K562 (cell line): ENCODE data around the gene ARL16. TPM values are rescaled to one million over a fixed set of nuclear protein-coding genes. Genes with fewer than 3 reads are reported as not detected.

Experiments
- BCL6 ChIP-seq: fragments of 250-450 bp; sonication (Bioruptor Pico); IDR thresholded peaks from 2 replicates; pipeline ENCODE4 v1.4.0; 2020
- CBFA2T3 ChIP-seq: fragments of 450-650 bp; IDR thresholded peaks from 2 replicates; pipeline ENCODE4 v1.6.1; 2017
- CBX1 ChIP-seq: sonication (generic); IDR thresholded peaks from 2 replicates; pipeline ENCODE4 v1.6.1; 2016; ENCODE audit warnings: antibody characterized with exemption, low read depth, mild to moderate bottlenecking
- CCAR2 ChIP-seq: fragments of 200-400 bp; formaldehyde crosslinking; IDR thresholded peaks from 2 replicates; pipeline ENCODE4 v1.6.1; 2017; ENCODE audit warnings: mild to moderate bottlenecking, low read depth, low read length
- IRF2 ChIP-seq: sonication (generic); formaldehyde crosslinking; IDR thresholded peaks from 2 replicates; pipeline ENCODE4 v1.8.1; 2022; ENCODE audit warnings: mild to moderate bottlenecking, missing genetic modification reagents
- KDM5B ChIP-seq: fragments of 200-600 bp; sonication (generic); IDR thresholded peaks from 2 replicates; pipeline ENCODE4 v1.6.1; 2012; ENCODE audit warnings: low read depth, mild to moderate bottlenecking, moderate library complexity, low read length, control low read depth, inconsistent platforms; ENCODE audit not compliant: insufficient replicate concordance
- MEF2A ChIP-seq: IDR thresholded peaks from 2 replicates; pipeline ENCODE4 v1.6.1; 2011; ENCODE audit warnings: low read depth, mild to moderate bottlenecking, low read length, moderate library complexity; ENCODE audit not compliant: control insufficient read depth
- NR3C1 ChIP-seq: sonication (generic); formaldehyde crosslinking; IDR thresholded peaks from 2 replicates; pipeline ENCODE4 v1.8.1; 2022; ENCODE audit warnings: missing genetic modification reagents
- PCBP2 ChIP-seq: fragments of 200-400 bp; formaldehyde crosslinking; IDR thresholded peaks from 2 replicates; pipeline ENCODE4 v1.6.1; 2018; ENCODE audit warnings: low read length, low read depth, mild to moderate bottlenecking, moderate library complexity; ENCODE audit not compliant: poor library complexity, severe bottlenecking
- RFX7 ChIP-seq: fragments of 250-450 bp; sonication (Bioruptor Pico); IDR thresholded peaks from 2 replicates; pipeline ENCODE4 v1.5.1; 2021; ENCODE audit warnings: mild to moderate bottlenecking
- SAFB ChIP-seq: fragments of 200-400 bp; formaldehyde crosslinking; IDR thresholded peaks from 2 replicates; pipeline ENCODE4 v1.6.1; 2017; ENCODE audit warnings: low read depth, low read length, borderline replicate concordance
- SIN3B ChIP-seq: fragments of 450-650 bp; IDR thresholded peaks from 2 replicates; pipeline ENCODE4 v1.6.1; 2017; ENCODE audit warnings: low read depth, mild to moderate bottlenecking, moderate library complexity
- SMAD3 ChIP-seq: fragments of 450-650 bp; formaldehyde crosslinking; conservative IDR thresholded peaks from 2 replicates; pipeline ENCODE4 v1.4.0; 2020; ENCODE audit warnings: mild to moderate bottlenecking
- TCF7 ChIP-seq: sonication (generic); IDR thresholded peaks from 2 replicates; pipeline ENCODE4 v1.6.1; 2016; ENCODE audit warnings: antibody characterized with exemption, borderline replicate concordance
- ZC3H11A ChIP-seq: IDR thresholded peaks from 2 replicates; pipeline ENCODE4 v1.6.1; 2012; ENCODE audit warnings: low read depth, low read length, improper control_type of control experiment
- ZNF165 ChIP-seq: fragments of 250-450 bp; sonication (Bioruptor Pico); IDR thresholded peaks from 2 replicates; pipeline ENCODE4 v1.4.0; 2020; ENCODE audit warnings: borderline replicate concordance
- polyA plus RNA-seq, 8 experiments: library from polyadenylated mRNA; depleted of rRNA in 4 of 8; stranded (reverse) in 5 of 8; unstranded in 3 of 8; fragments of >200 nt; fragmentation: Nextera tagmentation in 2 of 8; fragmentation: Illumina TruSeq in 1 of 8; extraction: Ambion mirVana in 2 of 8; extraction: Trizol in 1 of 8; gene quantifications; 2 replicates each; pipeline versions ENCODE4 v1.2.1 to v1.2.3, GENCODE V29; 2011 to 2014; ENCODE audit warnings: inconsistent platforms in 1 of 8, missing spikeins in 1 of 8
- total RNA-seq, 7 experiments: library from RNA; depleted of rRNA in 6 of 7; stranded (reverse); fragments of >200 nt in 6 of 7; fragmentation: Illumina TruSeq in 2 of 7; extraction: Trizol in 2 of 7; gene quantifications; 2 replicates each; pipeline versions ENCODE4 v1.2.1 to v1.2.3, GENCODE V29; 2011 to 2021; ENCODE audit warnings: low replicate concordance in 1 of 7
- TF ChIP-seq, protein P1 (sequence below): sonication (generic); formaldehyde crosslinking; IDR thresholded peaks from 2 replicates; pipeline ENCODE4 v1.8.0; 2023; ENCODE audit warnings: mild to moderate bottlenecking, missing genetic modification reagents
- TF ChIP-seq, protein P2 (sequence below): fragments of 450-650 bp; IDR thresholded peaks from one replicate; pipeline ENCODE4 v1.6.1; 2018; ENCODE audit warnings: mild to moderate bottlenecking, moderate library complexity; ENCODE audit not compliant: partially characterized antibody
- TF ChIP-seq, protein P3 (sequence below): IDR thresholded peaks from 2 replicates; pipeline ENCODE4 v1.6.1; 2011; ENCODE audit warnings: borderline replicate concordance, low read depth, mild to moderate bottlenecking, moderate library complexity, low read length; ENCODE audit not compliant: insufficient read depth, poor library complexity, severe bottlenecking
- TF ChIP-seq, protein P4 (sequence below): sonication (generic); formaldehyde crosslinking; IDR thresholded peaks from 2 replicates; pipeline ENCODE4 v1.8.0; 2022; ENCODE audit warnings: missing genetic modification reagents, mild to moderate bottlenecking, borderline replicate concordance

Gene ARL16
- total and polyA plus RNA-seq, 9 of the 15 experiments (the other 6 are each of a cell fraction or from before 2014, with no cell fraction given): 5.4 to 32.4 (median 22.6) TPM

DNA sequence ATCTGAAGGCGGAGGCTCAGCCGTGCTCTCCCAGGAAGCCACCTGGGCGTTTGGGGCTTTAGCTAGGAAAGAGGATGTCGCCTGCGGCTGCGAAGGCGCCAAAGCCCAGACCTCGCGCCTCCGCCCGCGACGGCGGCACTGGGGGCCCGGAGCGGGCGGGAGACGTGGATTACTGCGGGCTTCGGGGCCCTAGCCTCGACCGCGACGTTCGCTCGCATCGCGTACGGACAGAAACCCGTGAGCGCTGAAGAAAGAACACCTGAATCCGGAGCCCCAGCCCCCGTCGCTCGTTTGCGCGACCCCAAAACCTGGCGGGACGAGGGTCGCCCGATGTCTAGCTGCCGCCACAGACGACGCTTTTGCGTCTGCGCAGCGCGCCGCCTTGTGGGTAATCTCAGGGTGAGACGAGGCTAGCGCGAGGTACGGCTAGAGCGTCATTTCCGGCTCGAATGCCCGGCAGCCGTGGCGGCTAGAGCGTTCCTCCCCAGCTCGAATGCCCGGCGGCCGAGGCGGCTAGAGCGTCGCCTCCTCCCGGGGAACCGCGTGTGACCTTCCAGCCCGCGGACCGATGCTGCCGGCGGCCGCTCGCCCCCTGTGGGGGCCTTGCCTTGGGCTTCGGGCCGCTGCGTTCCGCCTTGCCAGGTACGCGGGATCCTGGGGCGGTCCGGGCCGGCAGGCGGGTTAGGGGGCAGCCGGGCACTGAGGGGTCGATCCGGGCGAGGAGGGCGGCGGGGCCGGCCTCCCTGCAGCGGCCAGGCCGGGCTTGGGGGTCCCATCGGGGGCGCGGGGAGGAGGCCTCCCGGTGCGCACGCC is 19.5 kb upstream of the ARL16 start, which contains the start of gene MRPL12 (continued):
- TF ChIP-seq, protein P1, sequence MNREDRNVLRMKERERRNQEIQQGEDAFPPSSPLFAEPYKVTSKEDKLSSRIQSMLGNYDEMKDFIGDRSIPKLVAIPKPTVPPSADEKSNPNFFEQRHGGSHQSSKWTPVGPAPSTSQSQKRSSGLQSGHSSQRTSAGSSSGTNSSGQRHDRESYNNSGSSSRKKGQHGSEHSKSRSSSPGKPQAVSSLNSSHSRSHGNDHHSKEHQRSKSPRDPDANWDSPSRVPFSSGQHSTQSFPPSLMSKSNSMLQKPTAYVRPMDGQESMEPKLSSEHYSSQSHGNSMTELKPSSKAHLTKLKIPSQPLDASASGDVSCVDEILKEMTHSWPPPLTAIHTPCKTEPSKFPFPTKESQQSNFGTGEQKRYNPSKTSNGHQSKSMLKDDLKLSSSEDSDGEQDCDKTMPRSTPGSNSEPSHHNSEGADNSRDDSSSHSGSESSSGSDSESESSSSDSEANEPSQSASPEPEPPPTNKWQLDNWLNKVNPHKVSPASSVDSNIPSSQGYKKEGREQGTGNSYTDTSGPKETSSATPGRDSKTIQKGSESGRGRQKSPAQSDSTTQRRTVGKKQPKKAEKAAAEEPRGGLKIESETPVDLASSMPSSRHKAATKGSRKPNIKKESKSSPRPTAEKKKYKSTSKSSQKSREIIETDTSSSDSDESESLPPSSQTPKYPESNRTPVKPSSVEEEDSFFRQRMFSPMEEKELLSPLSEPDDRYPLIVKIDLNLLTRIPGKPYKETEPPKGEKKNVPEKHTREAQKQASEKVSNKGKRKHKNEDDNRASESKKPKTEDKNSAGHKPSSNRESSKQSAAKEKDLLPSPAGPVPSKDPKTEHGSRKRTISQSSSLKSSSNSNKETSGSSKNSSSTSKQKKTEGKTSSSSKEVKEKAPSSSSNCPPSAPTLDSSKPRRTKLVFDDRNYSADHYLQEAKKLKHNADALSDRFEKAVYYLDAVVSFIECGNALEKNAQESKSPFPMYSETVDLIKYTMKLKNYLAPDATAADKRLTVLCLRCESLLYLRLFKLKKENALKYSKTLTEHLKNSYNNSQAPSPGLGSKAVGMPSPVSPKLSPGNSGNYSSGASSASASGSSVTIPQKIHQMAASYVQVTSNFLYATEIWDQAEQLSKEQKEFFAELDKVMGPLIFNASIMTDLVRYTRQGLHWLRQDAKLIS (CRISPR knock-in tag): peak; percentile 95
- TF ChIP-seq ZNF165 (CRISPR knock-in tag) (peak; percentile 21; the same call in 1 of the 2 replicates), SAFB (no peak), CBX1 (no peak), TCF7 (no peak), RFX7 (CRISPR knock-in tag) (no peak), PCBP2 (no peak), SMAD3 (CRISPR knock-in tag) (0 out of 2 replicates have a peak, but pooled peaks have one; percentile 27), NR3C1 (no peak), KDM5B (peak; percentile 66), IRF2 (CRISPR knock-in tag) (no peak), CCAR2 (no peak), SIN3B (peak; percentile 82), BCL6 (CRISPR knock-in tag) (no peak), ZC3H11A (no peak), MEF2A (no peak), CBFA2T3 (peak; percentile 7; the same call in 1 of the 2 replicates)
- TF ChIP-seq, protein P2, sequence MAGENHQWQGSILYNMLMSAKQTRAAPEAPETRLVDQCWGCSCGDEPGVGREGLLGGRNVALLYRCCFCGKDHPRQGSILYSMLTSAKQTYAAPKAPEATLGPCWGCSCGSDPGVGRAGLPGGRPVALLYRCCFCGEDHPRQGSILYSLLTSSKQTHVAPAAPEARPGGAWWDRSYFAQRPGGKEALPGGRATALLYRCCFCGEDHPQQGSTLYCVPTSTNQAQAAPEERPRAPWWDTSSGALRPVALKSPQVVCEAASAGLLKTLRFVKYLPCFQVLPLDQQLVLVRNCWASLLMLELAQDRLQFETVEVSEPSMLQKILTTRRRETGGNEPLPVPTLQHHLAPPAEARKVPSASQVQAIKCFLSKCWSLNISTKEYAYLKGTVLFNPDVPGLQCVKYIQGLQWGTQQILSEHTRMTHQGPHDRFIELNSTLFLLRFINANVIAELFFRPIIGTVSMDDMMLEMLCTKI: no peak
- TF ChIP-seq, protein P3, sequence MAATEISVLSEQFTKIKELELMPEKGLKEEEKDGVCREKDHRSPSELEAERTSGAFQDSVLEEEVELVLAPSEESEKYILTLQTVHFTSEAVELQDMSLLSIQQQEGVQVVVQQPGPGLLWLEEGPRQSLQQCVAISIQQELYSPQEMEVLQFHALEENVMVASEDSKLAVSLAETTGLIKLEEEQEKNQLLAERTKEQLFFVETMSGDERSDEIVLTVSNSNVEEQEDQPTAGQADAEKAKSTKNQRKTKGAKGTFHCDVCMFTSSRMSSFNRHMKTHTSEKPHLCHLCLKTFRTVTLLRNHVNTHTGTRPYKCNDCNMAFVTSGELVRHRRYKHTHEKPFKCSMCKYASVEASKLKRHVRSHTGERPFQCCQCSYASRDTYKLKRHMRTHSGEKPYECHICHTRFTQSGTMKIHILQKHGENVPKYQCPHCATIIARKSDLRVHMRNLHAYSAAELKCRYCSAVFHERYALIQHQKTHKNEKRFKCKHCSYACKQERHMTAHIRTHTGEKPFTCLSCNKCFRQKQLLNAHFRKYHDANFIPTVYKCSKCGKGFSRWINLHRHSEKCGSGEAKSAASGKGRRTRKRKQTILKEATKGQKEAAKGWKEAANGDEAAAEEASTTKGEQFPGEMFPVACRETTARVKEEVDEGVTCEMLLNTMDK: peak; percentile 40
- TF ChIP-seq, protein P4, sequence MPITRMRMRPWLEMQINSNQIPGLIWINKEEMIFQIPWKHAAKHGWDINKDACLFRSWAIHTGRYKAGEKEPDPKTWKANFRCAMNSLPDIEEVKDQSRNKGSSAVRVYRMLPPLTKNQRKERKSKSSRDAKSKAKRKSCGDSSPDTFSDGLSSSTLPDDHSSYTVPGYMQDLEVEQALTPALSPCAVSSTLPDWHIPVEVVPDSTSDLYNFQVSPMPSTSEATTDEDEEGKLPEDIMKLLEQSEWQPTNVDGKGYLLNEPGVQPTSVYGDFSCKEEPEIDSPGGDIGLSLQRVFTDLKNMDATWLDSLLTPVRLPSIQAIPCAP: no peak
